Transverse colon (tissue), 3 donors: ENCODE results near the gene CYTH4.

Experiments
- CTCF ChIP-seq, 5 experiments: fragments of 200-600 bp in 3 of 5; fragments of 450-650 bp in 2 of 5; sonication (generic) in 3 of 5; IDR thresholded peaks; 1 replicate in 2 of 5; 2 replicates in 3 of 5; pipeline ENCODE4 v1.5.1; 2016 to 2017; ENCODE audit warnings: antibody characterized with exemption in 5 of 5, inconsistent platforms in 3 of 5, mild to moderate bottlenecking in 2 of 5, moderate library complexity in 1 of 5
- EP300 ChIP-seq: sonication (generic); formaldehyde crosslinking; IDR thresholded peaks from one replicate; pipeline ENCODE4 v1.6.1; 2017; ENCODE audit warnings: antibody characterized with exemption, low read depth
- POLR2A ChIP-seq: fragments of 450-650 bp; IDR thresholded peaks from one replicate; pipeline ENCODE4 v1.6.1; 2016; ENCODE audit warnings: antibody characterized with exemption, mild to moderate bottlenecking, moderate library complexity

- TF ChIP-seq CTCF (IDR thresholded peaks at IDR 0.05) (no peak), POLR2A (no peak), EP300 (no peak)
These were observed 45.7 kb downstream of the CYTH4 start for GRCh38 chr22:37328017-37328416.
